HG03095 (cell line): ENCODE results near the gene BMPR2.
"Not testable (repeated sequence)": the region's sequence is repeated elsewhere in the genome, so short reads cannot be mapped to it uniquely, and the experiment has no call there.

Source experiments
- ATAC-seq: cut with Tn5 transposase; IDR thresholded peaks from one replicate; pipeline ENCODE4 v1.9.1; 2021; ENCODE audit warnings: moderate library complexity; ENCODE audit not compliant: unreplicated experiment

The BMPR2 gene

DNA sequence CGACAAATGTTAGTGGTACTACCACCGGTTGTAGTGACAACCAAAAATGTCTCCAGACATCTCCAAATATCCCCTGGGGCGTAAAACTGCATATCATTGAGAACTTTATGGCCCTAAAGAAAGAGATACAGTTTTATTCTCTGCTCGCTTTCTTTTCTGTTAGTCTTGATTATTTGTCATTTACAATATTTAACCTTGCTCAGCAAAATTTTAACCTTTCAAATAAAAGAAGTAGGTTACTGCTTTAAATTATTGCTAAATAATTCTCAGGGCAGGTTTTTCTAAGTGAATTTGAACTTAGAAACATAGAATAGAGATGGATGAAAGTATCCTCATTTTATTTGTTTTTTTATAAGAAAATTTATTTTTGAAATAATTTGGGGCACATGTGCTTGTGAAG, 67.9 kb downstream of the BMPR2 start:
- ATAC-seq: no peak

DNA sequence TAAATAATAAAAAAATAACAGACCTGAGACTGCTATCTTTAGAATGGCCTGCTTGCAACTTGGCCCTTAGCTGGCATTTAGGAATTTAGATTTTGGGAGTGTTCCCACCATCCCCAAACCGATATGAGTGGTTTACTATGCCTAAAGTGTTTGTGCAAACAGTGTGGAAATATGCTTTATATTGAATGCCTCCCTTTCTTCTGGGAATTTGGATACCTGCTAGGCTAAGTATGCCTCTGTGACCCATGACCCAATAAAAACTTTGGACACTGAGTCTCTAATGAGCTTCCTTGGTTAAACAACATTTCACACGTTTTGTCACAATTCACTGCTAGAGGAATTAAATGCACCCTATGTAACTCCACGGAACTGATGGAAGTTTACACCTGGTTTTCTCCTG, 73.2 kb downstream of the BMPR2 start:
- no peak for ATAC-seq

- ATAC-seq: no peak
These were observed 74.7 kb downstream of the BMPR2 start for GRCh38 chr2:202450785-202451184.

- no peak for ATAC-seq
These were observed 76.6 kb downstream of the BMPR2 start for GRCh38 chr2:202452744-202453143.

- no peak for ATAC-seq
These were observed 78.4 kb downstream of the BMPR2 start for GRCh38 chr2:202454536-202454935.

- ATAC-seq: no peak
These were observed 79.0 kb downstream of the BMPR2 start for GRCh38 chr2:202455114-202455513.

- no peak for ATAC-seq
These were observed 84.0 kb downstream of the BMPR2 start for GRCh38 chr2:202460119-202460518.

- ATAC-seq: no peak
These were observed 103.0 kb downstream of the BMPR2 start for GRCh38 chr2:202479090-202479489.

DNA sequence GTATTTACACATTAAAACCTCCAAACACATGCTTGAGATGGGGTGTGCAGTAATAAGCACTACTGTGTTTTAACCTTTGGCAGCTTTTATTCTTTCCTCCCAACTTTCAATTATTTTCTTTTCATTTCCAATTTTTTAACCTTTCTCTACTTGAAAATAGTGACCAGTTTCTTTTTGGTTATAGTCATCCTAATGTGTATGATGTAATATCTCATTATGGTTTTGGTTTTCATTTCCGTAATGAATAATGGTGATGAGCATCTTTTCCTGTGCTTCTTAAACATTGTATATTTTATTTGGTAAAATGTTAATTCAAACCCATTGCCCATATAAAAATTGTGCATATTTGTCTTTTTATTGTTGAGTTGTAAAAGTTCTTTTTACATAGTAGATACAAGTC, 103.5 kb downstream of the BMPR2 start:
- ATAC-seq: no peak

- no peak for ATAC-seq
These were observed 110.2 kb downstream of the BMPR2 start for GRCh38 chr2:202486351-202486750.

- ATAC-seq: no peak
These were observed 112.5 kb downstream of the BMPR2 start for GRCh38 chr2:202488671-202489070.

DNA sequence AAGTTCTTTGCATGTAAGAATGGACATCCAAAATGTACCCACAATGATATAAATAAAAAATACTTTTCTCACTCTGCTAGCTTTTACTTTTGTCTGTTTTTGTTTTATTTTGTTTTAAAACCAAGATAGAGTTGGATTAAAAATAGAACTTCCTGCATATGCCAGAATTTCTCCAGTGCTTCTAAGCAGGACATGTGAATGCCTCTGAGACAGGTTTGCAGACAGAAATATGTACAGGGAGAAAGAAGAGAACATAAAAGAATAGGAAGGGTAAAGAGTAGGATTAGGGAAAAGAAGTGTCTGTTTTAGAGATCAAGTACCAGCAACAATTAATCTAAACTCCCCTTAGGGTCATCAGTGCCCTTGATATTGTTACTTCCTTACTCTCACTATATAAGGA, 114.4 kb downstream of the BMPR2 start:
- ATAC-seq: no peak

GRCh38 chr2:202491514-202491913, 115.4 kb downstream of the BMPR2 start:
- no peak for ATAC-seq

GRCh38 chr2:202494300-202495229, 118.4 kb downstream of the BMPR2 start:
- ATAC-seq: no peak

GRCh38 chr2:202495230-202495604, 119.1 kb downstream of the BMPR2 start:
- ATAC-seq: no peak

DNA sequence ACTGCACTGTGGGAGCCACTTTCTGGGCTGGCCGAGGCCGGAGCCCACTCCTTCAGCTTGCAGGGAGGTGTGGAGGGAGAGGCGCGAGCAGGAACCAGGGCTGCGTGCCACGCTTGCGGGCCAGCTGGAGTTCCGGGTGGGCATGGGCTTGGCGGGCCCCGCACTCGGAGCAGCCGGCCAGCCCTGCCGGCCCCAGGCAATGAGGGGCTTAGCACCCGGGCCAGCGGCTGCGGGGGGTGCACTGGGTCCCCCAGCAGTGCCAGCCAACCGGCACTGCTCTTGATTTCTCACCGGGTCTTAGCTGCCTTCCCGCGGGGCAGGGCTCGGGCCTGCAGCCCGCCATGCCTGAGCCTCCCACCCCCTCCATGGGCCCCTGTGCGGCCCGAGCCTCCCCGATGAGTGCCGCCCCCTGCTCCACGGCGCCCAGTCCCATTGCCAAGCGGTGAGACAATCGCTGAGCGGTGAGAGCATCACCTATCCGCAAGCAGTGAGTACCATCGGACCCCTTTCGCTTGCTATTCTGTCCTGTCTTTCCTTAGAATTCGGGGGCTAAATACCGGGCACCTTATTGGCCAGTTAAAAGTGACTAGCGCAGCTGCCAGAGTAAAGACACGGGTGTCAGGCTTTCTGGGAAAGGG, 120.8 kb downstream of the BMPR2 start:
- ATAC-seq: not testable (repeated sequence)

- ATAC-seq: not testable (repeated sequence)
These were observed 121.3 kb downstream of the BMPR2 start for GRCh38 chr2:202497473-202497866.

DNA sequence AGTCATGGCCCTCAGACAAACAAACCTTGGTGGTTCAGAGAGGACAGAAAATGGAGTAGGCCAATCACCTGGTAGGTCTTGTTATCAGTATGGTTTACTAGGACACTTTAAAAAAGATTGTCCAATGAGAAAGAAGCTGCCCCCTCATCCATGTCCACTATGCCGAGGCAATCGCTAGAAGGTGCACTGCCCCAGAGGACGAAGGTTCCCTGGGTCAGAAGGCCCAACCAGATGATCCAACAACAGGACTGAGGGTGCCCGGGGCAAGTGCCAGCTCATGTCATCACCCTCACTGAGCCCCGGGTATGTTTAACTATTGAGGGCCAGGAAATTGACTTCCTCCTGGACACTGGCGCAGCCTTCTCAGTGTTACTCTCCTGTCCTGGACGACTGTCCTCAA, 123.7 kb downstream of the BMPR2 start:
- not testable (repeated sequence) for ATAC-seq

GRCh38 chr2:202503276-202503675, 127.1 kb downstream of the BMPR2 start:
- ATAC-seq: not testable (repeated sequence)

GRCh38 chr2:202508686-202509085, 132.6 kb downstream of the BMPR2 start:
- no peak for ATAC-seq

DNA sequence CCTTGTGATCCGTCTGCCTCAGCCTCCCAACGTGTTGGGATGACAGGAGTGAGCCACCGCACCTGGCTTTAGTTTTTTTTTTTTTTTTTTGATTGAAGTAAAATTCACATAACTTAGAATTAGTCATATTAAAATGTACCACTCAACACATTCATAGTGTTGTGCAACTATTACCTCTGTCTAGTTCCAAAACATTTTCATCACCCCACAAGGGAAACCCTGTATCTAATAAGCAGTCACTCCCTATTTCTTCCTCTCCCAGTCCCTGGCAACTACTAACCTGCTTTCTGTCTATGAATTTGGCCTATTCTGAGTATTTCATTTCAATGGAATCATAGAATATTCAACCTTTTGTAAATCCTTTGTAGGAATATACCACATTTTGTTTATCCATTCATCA, 134.8 kb downstream of the BMPR2 start:
- no peak for ATAC-seq

- no peak for ATAC-seq
These were observed 136.0 kb downstream of the BMPR2 start for GRCh38 chr2:202512176-202512575.
